Measurements from ENCODE around the gene FOXB1.

FOXB1 gene

GRCh38 chr15:60017538-60018520 is 13.7 kb downstream of the FOXB1 start:
- no peak for DNase-seq (ENCODE audit: low read depth in 2 of 3, low spot score in 2 of 3)

GRCh38 chr15:60020736-60021135 is 16.6 kb downstream of the FOXB1 start:
- no peak for DNase-seq (ENCODE audit: low read depth in 2 of 3, low spot score in 2 of 3)

- DNase-seq (ENCODE audit: low read depth in 2 of 3, low spot score in 2 of 3) = no peak
Observed at GRCh38 chr15:60021589-60022378, 17.7 kb downstream of the FOXB1 start.

- DNase-seq (ENCODE audit: low read depth in 2 of 3, low spot score in 2 of 3) = no peak
Observed at GRCh38 chr15:60022379-60022741, 18.2 kb downstream of the FOXB1 start.

- DNase-seq (ENCODE audit: low read depth in 2 of 3, low spot score in 2 of 3) = no peak
Observed at GRCh38 chr15:60026555-60026954, 22.4 kb downstream of the FOXB1 start.

- no peak for DNase-seq (ENCODE audit: low read depth in 2 of 3, low spot score in 2 of 3)
Observed at GRCh38 chr15:60035344-60035743, 31.2 kb downstream of the FOXB1 start.

GRCh38 chr15:60039316-60039715 is 35.2 kb downstream of the FOXB1 start:
- DNase-seq (ENCODE audit: low read depth in 2 of 3, low spot score in 2 of 3) = no peak

- DNase-seq (ENCODE audit: low read depth in 2 of 3, low spot score in 2 of 3) = no peak
Observed at GRCh38 chr15:60043744-60044435, 39.8 kb downstream of the FOXB1 start.

GRCh38 chr15:60044636-60045270 is 40.6 kb downstream of the FOXB1 start:
- DNase-seq (ENCODE audit: low read depth in 2 of 3, low spot score in 2 of 3) = no peak

- no peak for DNase-seq (ENCODE audit: low read depth in 2 of 3, low spot score in 2 of 3)
Observed at GRCh38 chr15:60047701-60048100, 43.6 kb downstream of the FOXB1 start.

GRCh38 chr15:60049948-60050347 is 45.8 kb downstream of the FOXB1 start:
- DNase-seq (ENCODE audit: low read depth in 2 of 3, low spot score in 2 of 3) = no peak

GRCh38 chr15:60052796-60053195 is 48.7 kb downstream of the FOXB1 start:
- no peak for DNase-seq (ENCODE audit: low read depth in 2 of 3, low spot score in 2 of 3)

GRCh38 chr15:60054472-60054871 is 50.4 kb downstream of the FOXB1 start:
- no peak for DNase-seq (ENCODE audit: low read depth in 2 of 3, low spot score in 2 of 3)

All from activated CD8-positive, alpha-beta memory T cell treated with anti-CD3 and anti-CD28 coated beads for 48 hours (primary cell).